ENCODE measurements around the gene RANBP10. TPM values are rescaled to one million over a fixed set of nuclear protein-coding genes. Genes with fewer than 3 reads are reported as not detected.
A peak's percentile ranks its signal among the peaks of the same experiment; 100 is the strongest.

Gene RANBP10
- total RNA-seq, 1 experiment from 2014 or later, result 15.6 TPM

- Histone ChIP-seq H3K27ac (ENCODE audit: insufficient read length, low read depth, low read length) (peak overlapping the region; percentile 61), H3K4ac (ENCODE audit: low read depth, low read length) (no peak overlapping the region), H4K91ac (ENCODE audit: insufficient read length, low read depth, low read length) (no peak overlapping the region), H2BK15ac (ENCODE audit: low read depth, low read length) (no peak overlapping the region), H4K20me1 (ENCODE audit: control insufficient read depth, insufficient read depth, insufficient read length) (no peaks in the 10 kb centered on the region), H3K9me3 (ENCODE audit: control insufficient read depth, low read depth, low read length) (no peaks in the 10 kb centered on the region), H3K23ac (ENCODE audit: insufficient read length, low read depth, low read length) (no peak overlapping the region), H3K79me1 (ENCODE audit: insufficient read depth, low read depth, low read length, poor library complexity, severe bottlenecking) (no peaks in the 10 kb centered on the region), H3T11ph (ENCODE audit: low read length) (no peak overlapping the region), H2BK120ac (ENCODE audit: low read depth, low read length, poor library complexity, severe bottlenecking) (no peak overlapping the region), H4K8ac (replicated peaks; ENCODE audit: insufficient read length, low read depth, low read length) (no peak overlapping the region), H2BK5ac (ENCODE audit: insufficient read length, low read length) (no peak overlapping the region), H2AK5ac (ENCODE audit: insufficient read length, low read length) (no peak overlapping the region), H3K27me3 (ENCODE audit: insufficient read depth, low read length) (no peaks in the 10 kb centered on the region), H3K23me2 (ENCODE audit: insufficient read length, low read depth, low read length, poor library complexity, severe bottlenecking) (peaks cover 14% of the 10 kb centered on the region), H3K79me2 (ENCODE audit: insufficient read depth, low read length) (peaks cover 20% of the 10 kb centered on the region; the same call in 1 of the 2 replicates), H3K14ac (ENCODE audit: insufficient read depth, low read length) (peak overlapping the region; percentile 81), H3K4me2 (ENCODE audit: insufficient read depth, insufficient read length, low read length) (peak overlapping the region; percentile 82), H2AFZ (ENCODE audit: low read length) (no peak overlapping the region), H3K4me1 (ENCODE audit: insufficient read depth, low read length) (peaks cover 10% of the 10 kb centered on the region; the same call in 1 of the 2 replicates), H3K18ac (ENCODE audit: insufficient read length, low read depth, low read length) (peak overlapping the region; percentile 55), H4K5ac (ENCODE audit: insufficient read length, low read depth, low read length) (no peak overlapping the region), H3K9ac (ENCODE audit: extremely low read depth, insufficient read length, low read length) (peak overlapping the region; percentile 80), H2BK20ac (ENCODE audit: low read depth, low read length, poor library complexity, severe bottlenecking) (no peak overlapping the region), H2BK12ac (ENCODE audit: insufficient read length, low read depth, low read length) (no peak overlapping the region), H3K56ac (ENCODE audit: insufficient read length, low read depth, low read length) (no peak overlapping the region)
- H3K36me3 Mint-ChIP-seq (ENCODE audit: insufficient read depth in 1 of 3, low read depth in 3 of 3), result peaks cover 11 to 22% (median 14%) of the 10 kb centered on the region in 3 experiments
- peak overlapping the region; percentile 93 to 98 (median 96); a peak in 6 of 7 replicates for H3K27ac Mint-ChIP-seq
- no CpG with 5 or more reads among the region's 2 CpGs for WGBS (ENCODE audit: extremely low coverage, insufficient read length, low lambda C conversion rate)
- TF ChIP-seq, protein P1, sequence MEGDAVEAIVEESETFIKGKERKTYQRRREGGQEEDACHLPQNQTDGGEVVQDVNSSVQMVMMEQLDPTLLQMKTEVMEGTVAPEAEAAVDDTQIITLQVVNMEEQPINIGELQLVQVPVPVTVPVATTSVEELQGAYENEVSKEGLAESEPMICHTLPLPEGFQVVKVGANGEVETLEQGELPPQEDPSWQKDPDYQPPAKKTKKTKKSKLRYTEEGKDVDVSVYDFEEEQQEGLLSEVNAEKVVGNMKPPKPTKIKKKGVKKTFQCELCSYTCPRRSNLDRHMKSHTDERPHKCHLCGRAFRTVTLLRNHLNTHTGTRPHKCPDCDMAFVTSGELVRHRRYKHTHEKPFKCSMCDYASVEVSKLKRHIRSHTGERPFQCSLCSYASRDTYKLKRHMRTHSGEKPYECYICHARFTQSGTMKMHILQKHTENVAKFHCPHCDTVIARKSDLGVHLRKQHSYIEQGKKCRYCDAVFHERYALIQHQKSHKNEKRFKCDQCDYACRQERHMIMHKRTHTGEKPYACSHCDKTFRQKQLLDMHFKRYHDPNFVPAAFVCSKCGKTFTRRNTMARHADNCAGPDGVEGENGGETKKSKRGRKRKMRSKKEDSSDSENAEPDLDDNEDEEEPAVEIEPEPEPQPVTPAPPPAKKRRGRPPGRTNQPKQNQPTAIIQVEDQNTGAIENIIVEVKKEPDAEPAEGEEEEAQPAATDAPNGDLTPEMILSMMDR (conservative IDR thresholded peaks at IDR 0.05), result no peak
- no peak for DNase-seq
- H3K4me3 Mint-ChIP-seq, result peak overlapping the region; percentile 73 to 91
- H3K27me3 Mint-ChIP-seq (ENCODE audit: low read depth), result no peaks in the 10 kb centered on the region
- peaks cover 0 to 2% of the 10 kb centered on the region in 2 experiments; a peak in 1 of 5 replicates for H3K9me3 Mint-ChIP-seq
- H3K4me1 Mint-ChIP-seq, result peaks cover 46 to 50% of the 10 kb centered on the region in 2 experiments
These were observed 39.6 kb upstream of the RANBP10 start for GRCh38 chr16:67846063-67846319.
